ENCODE measurements around the gene POLG.

POLG gene

DNA sequence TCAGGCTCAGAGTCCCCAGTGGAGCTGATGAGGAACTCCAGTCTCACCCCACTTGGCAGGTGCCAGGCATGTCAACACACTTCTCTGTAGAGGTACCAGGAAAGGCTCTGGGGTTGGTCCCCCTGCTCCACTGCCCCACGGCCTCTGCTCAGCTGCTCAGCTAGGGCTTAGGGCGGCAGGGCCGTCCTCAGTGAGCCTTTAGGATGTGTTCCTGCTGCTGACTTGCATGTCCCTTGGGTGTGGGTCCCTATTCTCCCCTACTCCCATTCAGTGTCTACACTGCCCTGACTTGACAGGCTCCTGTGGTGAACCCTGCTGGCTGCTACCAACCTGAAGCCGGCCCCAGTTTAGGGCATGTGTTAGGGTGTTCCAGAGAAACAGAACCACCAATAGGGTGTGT, 17.9 kb upstream of the POLG start:
- DNase-seq (ENCODE audit: low read depth) = no peak
- no peak overlapping the region for H3K4me3 ChIP-seq (ENCODE audit: low read depth, low read length)
- TF ChIP-seq, protein P1, sequence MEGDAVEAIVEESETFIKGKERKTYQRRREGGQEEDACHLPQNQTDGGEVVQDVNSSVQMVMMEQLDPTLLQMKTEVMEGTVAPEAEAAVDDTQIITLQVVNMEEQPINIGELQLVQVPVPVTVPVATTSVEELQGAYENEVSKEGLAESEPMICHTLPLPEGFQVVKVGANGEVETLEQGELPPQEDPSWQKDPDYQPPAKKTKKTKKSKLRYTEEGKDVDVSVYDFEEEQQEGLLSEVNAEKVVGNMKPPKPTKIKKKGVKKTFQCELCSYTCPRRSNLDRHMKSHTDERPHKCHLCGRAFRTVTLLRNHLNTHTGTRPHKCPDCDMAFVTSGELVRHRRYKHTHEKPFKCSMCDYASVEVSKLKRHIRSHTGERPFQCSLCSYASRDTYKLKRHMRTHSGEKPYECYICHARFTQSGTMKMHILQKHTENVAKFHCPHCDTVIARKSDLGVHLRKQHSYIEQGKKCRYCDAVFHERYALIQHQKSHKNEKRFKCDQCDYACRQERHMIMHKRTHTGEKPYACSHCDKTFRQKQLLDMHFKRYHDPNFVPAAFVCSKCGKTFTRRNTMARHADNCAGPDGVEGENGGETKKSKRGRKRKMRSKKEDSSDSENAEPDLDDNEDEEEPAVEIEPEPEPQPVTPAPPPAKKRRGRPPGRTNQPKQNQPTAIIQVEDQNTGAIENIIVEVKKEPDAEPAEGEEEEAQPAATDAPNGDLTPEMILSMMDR (IDR thresholded peaks at IDR 0.05; ENCODE audit: control insufficient read depth, extremely low read depth, insufficient read depth) = no peak

DNA sequence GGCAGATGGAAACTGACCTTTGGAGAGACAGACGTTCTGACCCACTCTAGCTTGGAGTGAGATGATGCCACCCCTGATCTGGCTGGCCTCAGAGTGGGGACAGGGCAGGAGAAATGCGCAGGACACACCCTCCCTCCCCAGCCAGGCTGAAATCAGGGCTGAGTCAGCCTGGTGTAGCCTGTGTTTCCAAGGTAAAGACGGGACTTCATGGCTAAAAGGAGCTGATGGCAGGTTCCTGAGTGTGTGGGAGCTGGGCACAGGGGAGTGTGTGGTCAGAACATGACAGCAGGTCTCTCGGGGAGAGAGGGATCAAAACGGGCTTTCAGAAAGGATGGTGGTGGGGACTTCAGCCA, 14.6 kb upstream of the POLG start:
- no peak overlapping the region for H3K4me3 ChIP-seq (ENCODE audit: low read depth, low read length)
- no peak for DNase-seq (ENCODE audit: low read depth)
- TF ChIP-seq, protein P1 (IDR thresholded peaks at IDR 0.05; ENCODE audit: control insufficient read depth, extremely low read depth, insufficient read depth) = no peak

DNA sequence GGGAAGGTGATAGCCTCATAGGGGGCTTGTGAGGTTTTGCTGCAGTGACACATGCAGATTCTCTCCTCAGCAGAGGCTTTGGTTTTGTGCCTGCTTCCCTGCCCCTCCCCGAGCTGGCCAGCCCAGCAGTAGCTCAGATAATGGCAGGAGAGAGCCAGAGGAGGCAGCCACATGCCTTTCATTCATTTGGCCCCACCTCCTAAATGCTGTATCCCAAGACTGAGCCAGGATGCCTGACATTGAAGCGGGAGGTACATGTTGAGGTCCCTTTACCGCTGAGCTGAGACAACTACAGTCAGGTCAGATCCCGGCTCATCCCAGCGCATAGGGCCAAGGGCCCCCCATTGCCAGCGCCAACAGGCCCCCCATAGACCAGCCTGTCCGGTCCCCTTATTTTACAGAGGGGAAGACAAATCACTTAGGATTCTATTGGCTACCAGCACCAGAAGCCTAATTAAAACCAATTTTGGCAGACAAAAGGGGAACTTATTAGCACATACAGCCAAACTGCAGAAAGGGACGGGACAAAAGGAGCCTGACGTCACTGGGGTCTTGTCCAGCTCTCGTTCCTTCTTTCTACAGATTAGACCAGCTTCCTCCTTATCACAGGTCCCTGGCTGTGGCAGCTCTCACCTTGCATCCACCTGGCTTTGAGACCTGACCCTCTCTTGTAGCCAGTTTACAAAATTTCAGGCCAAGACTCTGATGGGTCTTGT, 12.1 kb upstream of the POLG start:
- TF ChIP-seq, protein P1 (IDR thresholded peaks at IDR 0.05; ENCODE audit: control insufficient read depth, extremely low read depth, insufficient read depth) = no peak
- no peak overlapping the region for H3K4me3 ChIP-seq (ENCODE audit: low read depth, low read length)
- DNase-seq (ENCODE audit: low read depth) = no peak

DNA sequence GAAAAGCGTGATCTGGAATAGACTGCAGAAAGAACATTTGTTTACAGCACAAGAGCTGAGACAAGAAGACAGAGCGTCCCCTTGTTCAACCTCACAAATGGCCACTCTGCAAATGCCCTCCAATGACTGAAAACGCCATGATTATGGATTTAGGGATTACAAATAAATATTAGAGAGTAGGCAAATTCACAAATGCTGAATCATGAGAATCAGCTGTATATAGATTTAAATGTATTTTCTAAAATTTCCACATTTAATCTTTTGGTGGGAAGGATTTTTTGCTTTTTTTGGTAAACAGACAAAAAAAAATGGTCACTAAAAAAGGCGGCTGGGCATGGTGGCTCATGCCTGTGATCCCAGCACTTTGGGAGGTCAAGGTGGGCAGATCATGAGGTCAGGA, 10.6 kb upstream of the POLG start:
- DNase-seq (ENCODE audit: low read depth) = no peak
- H3K4me3 ChIP-seq (ENCODE audit: low read depth, low read length) = no peak overlapping the region
- TF ChIP-seq, protein P1 (IDR thresholded peaks at IDR 0.05; ENCODE audit: control insufficient read depth, extremely low read depth, insufficient read depth) = no peak

DNA sequence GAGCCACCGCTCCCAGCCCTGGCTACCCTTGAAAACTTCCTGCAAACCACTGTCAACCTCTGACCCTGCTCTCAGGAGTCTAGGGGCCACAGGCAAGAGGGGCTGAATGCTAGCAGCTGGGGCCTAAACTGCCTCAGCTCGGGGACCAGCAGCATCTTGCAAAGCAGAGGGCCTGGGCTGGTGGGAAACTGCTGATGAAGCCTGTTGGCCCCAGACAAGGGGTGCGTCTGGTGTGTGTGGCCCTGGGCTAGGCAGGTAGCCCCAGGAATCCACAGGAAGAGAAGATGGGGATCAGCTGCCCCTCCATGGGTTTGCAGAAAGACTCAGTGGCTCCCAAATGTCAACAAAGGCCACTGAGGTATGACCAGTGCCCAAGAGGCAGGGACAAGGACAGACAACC, 8.2 kb upstream of the POLG start:
- TF ChIP-seq, protein P1 (IDR thresholded peaks at IDR 0.05; ENCODE audit: control insufficient read depth, extremely low read depth, insufficient read depth) = no peak
- DNase-seq (ENCODE audit: low read depth) = no peak
- no peak overlapping the region for H3K4me3 ChIP-seq (ENCODE audit: low read depth, low read length)

DNA sequence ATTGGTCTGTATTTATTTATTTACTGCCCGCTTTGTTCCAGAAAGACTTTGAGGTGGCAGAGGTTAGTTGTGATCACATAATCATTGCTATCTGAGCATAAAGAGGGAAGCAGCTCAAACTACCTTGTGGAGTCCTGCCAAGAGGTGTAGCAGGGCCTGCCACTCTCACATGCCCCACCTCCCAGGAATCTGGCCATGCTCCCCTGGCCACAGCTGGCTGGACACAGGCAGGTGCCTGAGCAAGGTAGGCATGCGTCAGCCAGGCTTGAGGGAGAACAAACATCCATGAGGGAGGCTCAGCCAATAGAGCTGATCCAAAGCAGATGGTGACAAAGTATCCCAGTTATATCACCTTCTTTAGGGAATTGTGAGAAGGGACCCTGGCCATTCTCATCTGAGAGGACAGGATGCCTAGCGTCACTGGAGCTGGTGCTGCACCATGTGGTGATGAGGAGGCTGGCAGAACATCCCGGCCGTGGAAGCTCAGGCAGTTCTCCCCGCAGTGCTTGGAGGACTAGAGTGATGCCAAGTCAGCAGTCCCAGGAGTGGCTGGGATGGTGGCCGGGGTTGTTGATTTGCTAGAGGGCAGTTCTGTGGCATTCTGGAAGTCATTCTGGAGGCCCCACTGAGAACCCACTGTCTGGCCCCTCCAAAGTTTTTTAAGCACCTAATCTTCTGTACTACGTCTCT, 6.8 kb upstream of the POLG start:
- DNase-seq (ENCODE audit: low read depth) = peak; percentile 63
- TF ChIP-seq, protein P1 (IDR thresholded peaks at IDR 0.05; ENCODE audit: control insufficient read depth, extremely low read depth, insufficient read depth) = no peak
- no peak overlapping the region for H3K4me3 ChIP-seq (ENCODE audit: low read depth, low read length)

Measured in LNCaP clone FGC (cell line).